Activated CD4-positive, alpha-beta T cell treated with anti-CD3 and anti-CD28 coated beads for 24 hours (primary cell): ENCODE measurements around the gene MLF2.

ENCODE experiments used
- DNase-seq, 2 donors: peaks; one replicate each; pipeline ENCODE4 v3.0.0-alpha.2; 2020; ENCODE audit warnings: low read depth in 2 of 2

Gene MLF2

GRCh38 chr12:6752921-6753771 is at the start of gene MLF2:
MLF2 (minus strand) TSS chr12:6753141; CDS start chr12:6752334, 807 bp downstream.
- peak; percentile 97 to 98 for DNase-seq

GRCh38 chr12:6799147-6799546 is 46.2 kb upstream of the MLF2 start:
- no peak for DNase-seq

- DNase-seq = no peak
Observed at GRCh38 chr12:6796576-6796975, 43.6 kb upstream of the MLF2 start.

- DNase-seq = no peak
Observed at GRCh38 chr12:6795088-6795487, 42.1 kb upstream of the MLF2 start.

GRCh38 chr12:6792522-6793201 is 39.7 kb upstream of the MLF2 start:
- DNase-seq = no peak

- no peak for DNase-seq
Observed at GRCh38 chr12:6791931-6792520, 39.1 kb upstream of the MLF2 start.

GRCh38 chr12:6790496-6791150 is 37.7 kb upstream of the MLF2 start:
- DNase-seq = no peak

- peak; percentile 65 to 81 for DNase-seq
Observed at GRCh38 chr12:6788972-6789924, 36.3 kb upstream of the MLF2 start, which contains the start of gene CD4. CD4 (plus strand) TSS chr12:6789528; CDS start chr12:6800139, 10,611 bp downstream.

GRCh38 chr12:6787309-6787708 is 34.4 kb upstream of the MLF2 start:
- no peak for DNase-seq

GRCh38 chr12:6786416-6787094 is 33.6 kb upstream of the MLF2 start:
- no peak for DNase-seq

- no peak for DNase-seq
Observed at GRCh38 chr12:6784761-6785160, 31.8 kb upstream of the MLF2 start.

- DNase-seq = no peak
Observed at GRCh38 chr12:6784296-6784695, 31.4 kb upstream of the MLF2 start.

GRCh38 chr12:6783828-6784227 is 30.9 kb upstream of the MLF2 start:
- DNase-seq = no peak

- no peak for DNase-seq
Observed at GRCh38 chr12:6782850-6783566, 30.1 kb upstream of the MLF2 start.

- DNase-seq = no peak
Observed at GRCh38 chr12:6782119-6782518, 29.2 kb upstream of the MLF2 start.

- no peak for DNase-seq
Observed at GRCh38 chr12:6780573-6780972, 27.6 kb upstream of the MLF2 start.

- no peak for DNase-seq
Observed at GRCh38 chr12:6779708-6780432, 26.9 kb upstream of the MLF2 start.

GRCh38 chr12:6778574-6779550 is 25.9 kb upstream of the MLF2 start:
- peak; percentile 81 to 88 for DNase-seq
